ENCODE results near the gene ALDH2. TPM values are rescaled to one million over a fixed set of nuclear protein-coding genes. Genes with fewer than 3 reads are reported as not detected.

ALDH2 gene
- total RNA-seq, 2 donors from 2014 or later = 48.8 to 57.3 TPM

GRCh38 chr12:111842556-111843396 is 76.0 kb downstream of the ALDH2 start:
- peaks cover 37% of the 10 kb centered on the region for H3K4me1 ChIP-seq
- ATAC-seq (peak; percentile 20), DNase-seq (peak in 3 of 4 donors; percentile 6 to 20 (median 9))
- H3K36me3 ChIP-seq (replicated peaks in 1 of 2; ENCODE audit: insufficient read depth in 1 of 2, low read depth in 2 of 2) = no peaks in the 10 kb centered on the region
- intact Hi-C loops (cut with DNase I) = no loop called here
- H3K27ac ChIP-seq = peak overlapping the region; percentile 87 to 99 (median 94)
- no peaks in the 10 kb centered on the region for H3K9me3 ChIP-seq
- WGBS, 2 donors = 0 to 3% methylated on average over 20 to 44 of the region's 44 CpGs
- peak overlapping the region; percentile 59 to 96 for H3K4me3 ChIP-seq
- no peaks in the 10 kb centered on the region for H3K27me3 ChIP-seq
- no peak for TF ChIP-seq CTCF (IDR thresholded peaks at IDR 0.05)
- TF ChIP-seq POLR2A (IDR thresholded peaks at IDR 0.05) = no peak

DNA sequence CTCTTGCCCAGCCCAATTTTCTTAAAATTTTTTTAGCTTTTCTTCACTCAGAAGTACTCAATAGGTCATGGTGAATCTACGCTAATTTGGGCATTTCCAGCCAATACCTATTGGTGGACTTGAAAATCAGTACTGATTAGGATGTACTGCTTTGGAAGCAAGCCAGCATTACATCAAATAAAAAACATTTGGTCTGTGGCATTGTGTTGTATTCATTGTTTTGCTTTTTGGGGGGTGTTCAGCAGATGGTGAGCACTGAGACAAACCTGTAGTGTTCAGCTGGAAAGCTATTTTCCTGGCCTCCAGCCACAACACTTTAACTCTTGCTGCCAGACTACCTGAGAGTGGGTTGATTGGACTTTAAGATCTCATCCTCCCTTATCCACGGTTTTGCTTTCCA is 79.3 kb downstream of the ALDH2 start:
- intact Hi-C loops (cut with DNase I) = no loop called here
- no peak for TF ChIP-seq CTCF (IDR thresholded peaks at IDR 0.05)
- TF ChIP-seq POLR2A (IDR thresholded peaks at IDR 0.05) = no peak
- Histone ChIP-seq H3K36me3 (replicated peaks in 1 of 2; ENCODE audit: insufficient read depth in 1 of 2, low read depth in 2 of 2) (no peaks in the 10 kb centered on the region), H3K4me3 (no peak overlapping the region), H3K27me3 (no peaks in the 10 kb centered on the region), H3K27ac (no peak overlapping the region), H3K9me3 (no peaks in the 10 kb centered on the region), H3K4me1 (peaks cover 21% of the 10 kb centered on the region)
- ATAC-seq = no peak
- 65 to 67% methylated on average over 2 of the region's 2 CpGs for WGBS, 2 donors
- no peak for DNase-seq

DNA sequence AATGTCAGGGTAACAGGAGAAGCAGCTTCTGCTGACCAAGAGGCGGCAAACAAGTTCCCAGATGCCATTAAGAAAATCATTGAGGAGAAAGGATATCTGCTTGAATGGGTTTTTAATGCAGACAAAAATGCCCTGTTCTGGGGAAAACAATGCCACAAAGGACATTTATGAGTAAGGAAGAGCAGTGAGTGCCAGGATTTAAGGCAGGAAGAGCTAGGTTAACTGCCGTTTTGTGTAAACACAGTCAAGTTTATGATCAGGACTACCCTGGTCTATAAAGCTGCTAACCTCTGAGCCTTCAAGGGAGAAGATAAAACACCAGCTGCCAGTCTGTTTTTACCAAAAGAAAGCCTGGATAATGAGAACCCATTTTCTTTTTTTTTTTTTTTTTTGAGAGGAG is 83.8 kb downstream of the ALDH2 start:
- 93 to 96% methylated on average over 2 of the region's 2 CpGs for WGBS, 2 donors
- intact Hi-C loops (cut with DNase I) = no loop called here
- Histone ChIP-seq H3K27me3 (no peaks in the 10 kb centered on the region), H3K4me1 (peaks cover 4% of the 10 kb centered on the region), H3K4me3 (no peak overlapping the region), H3K9me3 (no peaks in the 10 kb centered on the region), H3K36me3 (replicated peaks in 1 of 2; ENCODE audit: insufficient read depth in 1 of 2, low read depth in 2 of 2) (no peaks in the 10 kb centered on the region), H3K27ac (no peak overlapping the region)
- no peak for ATAC-seq
- TF ChIP-seq POLR2A (IDR thresholded peaks at IDR 0.05) (no peak), CTCF (IDR thresholded peaks at IDR 0.05) (no peak)
- no peak for DNase-seq

DNA sequence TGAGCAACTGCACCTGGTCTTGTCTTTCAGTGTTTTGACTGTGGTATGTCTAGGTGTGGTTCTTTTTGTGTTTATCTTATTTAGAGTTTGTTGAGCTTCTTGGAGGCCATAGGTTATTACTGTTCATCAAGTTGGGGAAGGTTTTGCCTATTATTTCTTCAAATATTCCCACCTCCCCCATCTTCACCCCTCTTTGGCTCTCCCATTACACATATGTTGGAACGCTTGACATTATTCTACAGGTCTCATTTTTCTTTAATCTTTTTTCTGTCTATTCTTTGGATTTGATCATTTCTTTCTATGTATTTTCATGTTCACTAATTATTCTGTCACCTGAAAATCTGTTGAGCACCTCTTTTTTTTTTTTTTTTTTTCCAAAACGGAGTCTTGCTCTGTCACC is 91.5 kb downstream of the ALDH2 start:
- Histone ChIP-seq H3K4me3 (no peak overlapping the region), H3K27ac (no peak overlapping the region), H3K27me3 (no peaks in the 10 kb centered on the region), H3K36me3 (replicated peaks in 1 of 2; ENCODE audit: insufficient read depth in 1 of 2, low read depth in 2 of 2) (no peaks in the 10 kb centered on the region), H3K4me1 (no peaks in the 10 kb centered on the region), H3K9me3 (no peaks in the 10 kb centered on the region)
- DNase-seq (no peak), ATAC-seq (no peak)
- 88 to 98% methylated on average over 2 of the region's 2 CpGs for WGBS, 2 donors
- TF ChIP-seq CTCF (IDR thresholded peaks at IDR 0.05) (no peak), POLR2A (IDR thresholded peaks at IDR 0.05) (no peak)
- intact Hi-C loops (cut with DNase I) = no loop called here

DNA sequence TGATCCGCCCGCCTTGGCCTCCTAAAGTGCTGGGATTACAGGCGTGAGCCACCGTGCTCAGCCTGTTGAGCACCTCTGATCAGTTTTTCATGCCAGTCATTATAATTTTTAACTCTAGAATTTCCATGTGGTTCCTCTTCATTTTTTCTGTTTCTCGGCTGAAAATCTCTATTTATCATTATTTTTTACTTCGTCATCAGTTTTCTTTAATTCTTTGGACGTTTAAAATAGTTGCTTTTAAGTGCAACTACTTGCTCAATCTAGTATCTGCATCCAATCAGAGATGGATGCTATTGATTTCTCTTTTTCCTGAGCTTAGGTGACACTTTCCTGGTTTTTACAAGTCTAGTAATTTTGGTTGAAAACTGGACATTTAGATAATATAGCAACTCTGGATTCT is 92.0 kb downstream of the ALDH2 start:
- H3K27me3 ChIP-seq = no peaks in the 10 kb centered on the region
- H3K4me3 ChIP-seq = no peak overlapping the region
- no peaks in the 10 kb centered on the region for H3K4me1 ChIP-seq
- WGBS, 2 donors = 88 to 98% methylated on average over 7 of the region's 7 CpGs
- no peaks in the 10 kb centered on the region for H3K9me3 ChIP-seq
- intact Hi-C loops (cut with DNase I) = no loop called here
- DNase-seq (no peak), ATAC-seq (no peak)
- H3K36me3 ChIP-seq (replicated peaks in 1 of 2; ENCODE audit: insufficient read depth in 1 of 2, low read depth in 2 of 2) = no peaks in the 10 kb centered on the region
- H3K27ac ChIP-seq = no peak overlapping the region
- TF ChIP-seq CTCF (IDR thresholded peaks at IDR 0.05) (no peak), POLR2A (IDR thresholded peaks at IDR 0.05) (no peak)
